Nephron progenitor cell (in vitro differentiated cells): ENCODE data around the gene CLEC2L.

Experiments
- DNase-seq: peaks from one replicate; pipeline ENCODE4 v3.0.0; 2021
- H3K27ac Mint-ChIP-seq: 2 replicates; pipeline ENCODE4 v1.8.0; 2021; ENCODE audit warnings: mild to moderate bottlenecking, moderate library complexity, mixed read lengths
- H3K27me3 Mint-ChIP-seq: 2 replicates; pipeline ENCODE4 v1.8.0; 2021; ENCODE audit warnings: mild to moderate bottlenecking, low read depth, mixed read lengths; ENCODE audit not compliant: poor library complexity
- H3K36me3 Mint-ChIP-seq: 2 replicates; pipeline ENCODE4 v1.8.0; 2021; ENCODE audit warnings: low read depth, mixed read lengths
- H3K4me1 Mint-ChIP-seq: 2 replicates; pipeline ENCODE4 v1.8.0; 2021; ENCODE audit warnings: mixed read lengths
- H3K4me3 Mint-ChIP-seq: 2 replicates; pipeline ENCODE4 v1.8.0; 2021; ENCODE audit warnings: mild to moderate bottlenecking, moderate library complexity, mixed read lengths
- H3K9me3 Mint-ChIP-seq: 2 replicates; pipeline ENCODE4 v1.8.0; 2021; ENCODE audit warnings: mild to moderate bottlenecking, moderate library complexity, mixed read lengths
- CTCF ChIP-seq: fragments of 200-600 bp; sonication (generic); IDR thresholded peaks from 2 replicates; pipeline ENCODE4 v1.5.0; 2021; ENCODE audit warnings: antibody characterized with exemption

The CLEC2L gene

DNA sequence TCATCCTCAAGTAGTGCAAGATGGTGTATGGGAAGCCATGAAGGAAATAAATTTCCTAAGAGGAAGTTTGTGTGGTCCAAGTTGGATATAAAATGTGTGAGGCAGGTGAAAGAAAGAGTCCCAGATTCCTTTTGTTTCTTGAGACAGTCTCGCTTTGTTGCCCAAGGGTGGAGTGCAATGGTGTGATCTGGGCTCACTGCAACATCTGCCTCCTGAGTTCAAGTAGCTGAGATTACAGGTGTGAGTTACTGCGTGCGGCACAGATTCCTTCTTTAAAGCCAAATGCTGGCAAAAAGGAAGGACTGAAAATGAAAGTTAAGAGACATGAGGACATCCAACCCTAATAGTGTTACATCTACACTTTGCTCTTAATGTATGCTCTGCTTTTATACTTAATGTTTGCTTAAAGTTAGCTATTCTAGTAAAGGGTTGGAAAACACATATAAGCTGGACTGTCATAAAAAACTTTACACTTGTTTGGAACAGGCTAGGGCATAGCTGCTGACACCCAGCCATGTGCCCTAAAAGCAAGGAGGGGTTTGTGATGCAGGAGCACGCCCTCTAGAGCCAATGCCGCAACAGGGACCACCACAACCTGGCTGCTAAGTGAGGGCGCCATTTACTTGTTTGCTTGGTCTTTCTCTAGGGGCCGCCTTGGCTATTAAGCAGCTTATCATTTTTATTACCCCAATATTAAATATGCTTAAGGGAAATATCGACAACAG lies 34.5 kb downstream of the CLEC2L start:
- no peak for TF ChIP-seq CTCF
- peaks cover 13% of the 10 kb centered on the region for H3K27me3 Mint-ChIP-seq
- H3K9me3 Mint-ChIP-seq: peaks cover 17% of the 10 kb centered on the region
- H3K36me3 Mint-ChIP-seq: peaks cover 32% of the 10 kb centered on the region
- H3K4me1 Mint-ChIP-seq: peaks cover 21% of the 10 kb centered on the region
- DNase-seq: no peak
- no peak overlapping the region for H3K4me3 Mint-ChIP-seq
- no peak overlapping the region for H3K27ac Mint-ChIP-seq

DNA sequence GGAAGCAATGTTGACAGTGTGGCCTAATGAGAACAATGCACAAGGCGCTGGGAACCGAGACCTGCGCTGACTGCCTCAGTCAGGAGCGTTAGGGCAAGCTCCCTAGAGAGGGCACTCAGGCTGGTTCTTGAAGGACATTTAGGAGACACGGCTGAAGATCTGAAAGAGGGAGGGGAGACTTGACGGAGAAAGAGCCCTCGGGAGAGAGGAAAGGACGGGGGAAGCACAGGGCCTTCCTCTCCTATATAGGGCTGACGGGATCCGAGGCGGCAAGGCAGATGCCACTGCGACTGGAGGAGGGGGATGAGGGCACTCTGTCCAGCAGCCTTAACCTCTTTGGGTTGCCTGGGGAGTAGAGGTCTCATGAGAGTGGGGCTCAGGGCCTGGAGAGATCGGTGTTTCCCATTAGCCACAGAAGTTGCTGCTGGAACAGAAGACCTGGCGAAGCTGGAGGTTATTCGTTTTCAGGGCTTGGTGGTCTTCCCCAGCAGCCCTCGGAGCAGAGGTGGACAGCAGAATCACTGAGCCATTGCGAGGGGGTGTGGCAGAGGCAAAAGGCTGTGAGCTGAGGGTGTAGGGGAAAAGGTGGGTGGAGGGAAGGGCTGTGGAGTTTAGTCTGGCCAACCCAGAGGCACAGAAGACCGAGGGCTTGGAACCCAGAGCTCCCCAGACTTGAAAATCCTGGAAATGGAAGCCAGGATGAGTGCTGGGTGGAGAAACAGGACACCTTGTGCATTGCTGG lies 36.0 kb downstream of the CLEC2L start:
- H3K4me1 Mint-ChIP-seq: peaks cover 25% of the 10 kb centered on the region
- H3K4me3 Mint-ChIP-seq: no peak overlapping the region
- no peak for TF ChIP-seq CTCF
- H3K27ac Mint-ChIP-seq: peak overlapping the region; percentile 84
- DNase-seq: no peak
- peaks cover 38% of the 10 kb centered on the region for H3K36me3 Mint-ChIP-seq
- H3K27me3 Mint-ChIP-seq: peaks cover 11% of the 10 kb centered on the region
- H3K9me3 Mint-ChIP-seq: peaks cover 12% of the 10 kb centered on the region

GRCh38 chr7:139560199-139560598 lies 36.7 kb downstream of the CLEC2L start:
- Mint-ChIP-seq H3K9me3 (peaks cover 6% of the 10 kb centered on the region), H3K4me1 (peaks cover 25% of the 10 kb centered on the region)

DNA sequence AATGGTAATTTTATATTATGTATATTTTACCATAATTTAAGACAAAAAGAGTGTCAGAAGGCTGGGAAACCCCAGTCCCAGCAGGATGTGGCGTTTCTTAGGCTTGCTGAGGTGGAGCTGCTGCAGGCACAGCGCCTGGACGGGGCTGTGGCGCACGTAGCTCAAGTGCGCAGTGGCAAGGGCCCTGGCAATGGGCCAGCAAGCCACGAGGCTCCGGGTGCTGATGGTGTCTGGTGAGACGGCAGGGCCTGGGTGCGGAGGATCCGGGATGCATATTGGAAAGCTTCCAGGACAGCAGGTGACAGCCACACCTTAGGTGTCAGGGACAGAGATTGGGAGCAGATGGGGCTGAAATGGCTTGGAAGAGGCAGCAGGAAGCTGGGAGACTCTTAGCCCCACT lies 37.2 kb downstream of the CLEC2L start:
- DNase-seq: no peak
- H3K27me3 Mint-ChIP-seq: peaks cover 4% of the 10 kb centered on the region
- H3K9me3 Mint-ChIP-seq: peaks cover 4% of the 10 kb centered on the region
- H3K27ac Mint-ChIP-seq: no peak overlapping the region
- peaks cover 48% of the 10 kb centered on the region for H3K36me3 Mint-ChIP-seq
- H3K4me1 Mint-ChIP-seq: peaks cover 25% of the 10 kb centered on the region
- no peak overlapping the region for H3K4me3 Mint-ChIP-seq
- no peak for TF ChIP-seq CTCF

More at GRCh38 chr7:139560199-139560598, 36.7 kb downstream of the CLEC2L start:
- no peak for DNase-seq
- Mint-ChIP-seq H3K27me3 (peaks cover 5% of the 10 kb centered on the region), H3K36me3 (peaks cover 43% of the 10 kb centered on the region), H3K27ac (no peak overlapping the region), H3K4me3 (no peak overlapping the region)
- TF ChIP-seq CTCF: no peak

DNA sequence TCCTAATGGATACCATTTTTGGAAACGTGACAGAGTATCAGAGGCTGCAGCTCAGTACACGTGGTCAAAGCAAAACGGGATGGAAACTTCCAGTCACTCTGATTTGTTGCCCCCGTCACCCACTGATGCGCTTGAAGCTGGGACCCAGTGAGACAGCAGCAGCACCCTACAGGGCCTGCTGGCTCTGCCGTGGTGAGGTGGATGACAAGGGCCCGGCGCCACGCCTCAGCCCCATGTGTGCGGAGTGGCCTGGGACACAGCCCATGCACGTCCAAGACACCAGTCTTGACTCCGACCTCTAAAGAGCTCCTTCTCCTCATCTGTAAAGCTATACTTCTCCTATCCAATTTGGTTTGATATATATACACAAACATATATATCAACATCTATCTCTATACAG lies 39.0 kb downstream of the CLEC2L start:
- Mint-ChIP-seq H3K9me3 (peaks cover 4% of the 10 kb centered on the region), H3K36me3 (peaks cover 63% of the 10 kb centered on the region), H3K27ac (no peak overlapping the region), H3K4me1 (peaks cover 30% of the 10 kb centered on the region), H3K27me3 (peaks cover 4% of the 10 kb centered on the region), H3K4me3 (no peak overlapping the region)
- TF ChIP-seq CTCF: no peak
- no peak for DNase-seq
